ENCODE data around the gene MTNR1A.

The MTNR1A gene

DNA sequence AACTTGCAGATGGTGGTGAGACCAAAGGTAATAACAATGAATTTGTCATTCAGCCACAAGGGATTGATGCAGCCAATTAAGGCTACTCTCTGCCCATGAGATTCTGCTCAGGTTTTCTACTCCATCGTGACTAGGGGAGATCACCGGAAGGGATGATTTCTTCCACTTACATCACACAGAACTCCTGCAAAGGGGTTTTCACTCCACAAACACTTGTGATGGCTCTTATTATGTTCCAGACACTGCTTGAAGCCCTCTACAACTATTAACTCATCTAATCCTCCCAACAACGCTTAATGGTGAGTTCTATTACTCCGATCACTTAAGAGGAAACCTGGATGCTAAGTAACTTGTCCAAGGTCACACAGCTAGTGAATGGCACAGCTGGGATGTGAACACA lies 55.9 kb downstream of the MTNR1A start:
- Mint-ChIP-seq H3K4me3 (no peak overlapping the region), H3K4me1 (ENCODE audit: low read depth) (no peaks in the 10 kb centered on the region), H3K9me3 (peaks cover 38% of the 10 kb centered on the region), H3K36me3 (ENCODE audit: low read depth) (no peaks in the 10 kb centered on the region), H3K27me3 (no peaks in the 10 kb centered on the region), H3K27ac (no peak overlapping the region)
- intact Hi-C loops (cut with micrococcal nuclease) = no loop called here

DNA sequence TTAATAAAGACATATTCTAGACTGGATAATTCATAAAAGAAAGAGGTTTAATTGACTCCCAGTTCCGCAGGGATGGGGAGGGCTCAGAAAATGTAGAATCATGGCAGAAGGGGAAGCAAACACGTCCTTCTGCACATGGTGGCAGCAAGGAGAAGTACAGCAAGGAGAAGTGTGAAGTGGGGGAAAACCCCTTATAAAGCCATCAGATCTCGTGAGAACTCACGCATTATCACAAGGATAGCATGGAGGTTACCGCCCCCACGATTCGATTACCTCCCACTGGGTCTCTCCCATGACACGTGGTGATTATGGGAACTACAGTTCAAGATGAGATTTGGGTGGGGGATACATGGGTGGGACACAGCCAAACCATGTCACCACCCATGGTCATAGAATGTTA lies 58.3 kb downstream of the MTNR1A start:
- Mint-ChIP-seq H3K36me3 (ENCODE audit: low read depth) (no peaks in the 10 kb centered on the region), H3K27ac (no peak overlapping the region), H3K4me1 (ENCODE audit: low read depth) (no peaks in the 10 kb centered on the region)

DNA sequence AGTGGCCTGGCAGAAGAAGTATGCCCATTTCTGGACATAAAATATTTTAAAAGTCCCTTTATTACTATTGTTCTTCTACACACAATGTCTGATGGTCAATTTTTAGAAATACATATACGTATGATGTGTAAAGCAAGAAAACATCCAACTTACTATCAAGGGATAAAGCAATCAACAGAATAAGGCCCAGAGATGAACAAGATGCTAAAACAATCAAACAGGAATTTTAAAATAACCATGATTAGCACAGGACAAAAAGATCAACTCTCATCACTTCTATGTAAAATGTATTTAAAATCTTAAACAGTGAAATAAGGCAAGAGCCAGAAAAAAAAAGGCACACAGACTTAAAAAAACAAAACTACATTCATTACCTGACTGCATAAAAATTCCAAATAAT lies 60.9 kb downstream of the MTNR1A start:
- H3K4me1 Mint-ChIP-seq (ENCODE audit: low read depth) = no peaks in the 10 kb centered on the region
- H3K9me3 Mint-ChIP-seq = peaks cover 67% of the 10 kb centered on the region
- no peak overlapping the region for H3K4me3 Mint-ChIP-seq
- no peak overlapping the region for H3K27ac Mint-ChIP-seq
- H3K36me3 Mint-ChIP-seq (ENCODE audit: low read depth) = no peaks in the 10 kb centered on the region
- no peaks in the 10 kb centered on the region for H3K27me3 Mint-ChIP-seq
- intact Hi-C loops (cut with micrococcal nuclease) = no loop called here

More for the DNA sequence above, 58.3 kb downstream of the MTNR1A start:
- intact Hi-C loops (cut with micrococcal nuclease) = no loop called here
- Mint-ChIP-seq H3K9me3 (peaks cover 60% of the 10 kb centered on the region), H3K27me3 (no peaks in the 10 kb centered on the region), H3K4me3 (no peak overlapping the region)

DNA sequence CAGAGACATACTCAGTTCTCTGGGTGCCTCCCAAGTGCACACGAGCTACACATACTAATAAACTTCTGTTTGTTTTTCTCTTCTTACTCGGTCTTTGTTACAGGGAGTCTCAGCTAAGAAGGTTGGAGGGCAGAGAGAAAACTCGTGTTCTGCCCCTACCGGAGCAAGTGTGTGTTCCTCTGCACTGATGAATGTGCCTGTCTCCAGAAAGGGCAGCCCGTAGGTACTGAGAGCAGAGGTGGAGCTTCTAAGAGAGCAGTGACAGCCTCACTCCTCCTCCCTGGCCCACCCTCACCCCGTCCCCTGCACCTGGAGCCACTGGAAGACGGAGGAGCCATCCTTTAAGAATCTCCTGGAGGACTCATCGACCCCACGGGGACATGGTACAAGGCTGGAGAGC lies 67.6 kb downstream of the MTNR1A start:
- H3K27ac Mint-ChIP-seq = no peak overlapping the region
- no peaks in the 10 kb centered on the region for H3K36me3 Mint-ChIP-seq (ENCODE audit: low read depth)
- peaks cover 52% of the 10 kb centered on the region for H3K9me3 Mint-ChIP-seq
- no peaks in the 10 kb centered on the region for H3K27me3 Mint-ChIP-seq
- no peaks in the 10 kb centered on the region for H3K4me1 Mint-ChIP-seq (ENCODE audit: low read depth)
- intact Hi-C loops (cut with micrococcal nuclease) = no loop called here
- no peak overlapping the region for H3K4me3 Mint-ChIP-seq

DNA sequence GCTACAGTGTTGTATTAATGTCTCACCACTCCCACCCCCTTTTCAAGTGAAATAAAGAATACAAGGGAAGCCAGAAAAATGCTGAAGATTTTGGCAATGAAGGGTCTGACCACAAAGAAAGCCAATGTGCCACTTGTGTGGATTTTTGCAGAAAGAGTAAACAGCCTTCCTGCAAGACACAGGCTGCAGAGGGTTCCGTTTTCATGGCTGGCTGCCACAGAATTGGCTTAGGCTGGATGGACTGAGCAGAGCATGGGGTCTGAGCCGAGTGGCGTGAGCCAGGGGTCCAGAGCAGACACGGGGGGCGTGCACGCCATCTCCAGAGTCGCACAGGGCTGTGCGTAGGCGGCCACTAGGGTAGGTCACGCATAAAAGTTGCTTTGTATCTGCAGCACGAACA lies 69.2 kb downstream of the MTNR1A start:
- Mint-ChIP-seq H3K27ac (no peak overlapping the region), H3K4me3 (no peak overlapping the region), H3K36me3 (ENCODE audit: low read depth) (no peaks in the 10 kb centered on the region), H3K27me3 (no peaks in the 10 kb centered on the region), H3K4me1 (ENCODE audit: low read depth) (no peaks in the 10 kb centered on the region), H3K9me3 (peaks cover 36% of the 10 kb centered on the region)
- intact Hi-C loops (cut with micrococcal nuclease) = no loop called here

DNA sequence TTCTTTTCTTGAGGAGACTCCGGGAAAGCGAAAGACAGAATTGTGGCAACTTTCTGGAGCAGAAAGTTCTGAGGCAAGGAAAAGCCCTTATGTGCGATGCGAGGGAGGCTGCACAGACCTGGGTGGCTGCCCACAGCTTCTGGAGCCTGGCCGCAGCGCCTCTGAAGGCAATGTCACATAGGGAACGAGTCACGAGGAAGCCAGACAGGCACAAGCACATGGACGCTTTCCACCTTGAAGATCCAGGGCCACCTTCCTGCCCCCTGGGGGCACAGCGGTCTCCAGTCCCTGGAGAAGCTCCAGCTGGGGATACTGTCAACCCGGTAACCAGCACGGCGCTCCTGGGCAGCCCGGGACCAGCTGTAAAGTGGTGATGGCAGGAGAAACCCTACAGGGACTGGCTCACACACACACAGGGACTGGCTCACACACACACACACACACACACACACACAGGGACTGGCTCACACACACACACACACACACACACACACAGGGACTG lies 69.8 kb downstream of the MTNR1A start:
- intact Hi-C loops (cut with micrococcal nuclease) = no loop called here
- no peak overlapping the region for H3K27ac Mint-ChIP-seq
- H3K4me1 Mint-ChIP-seq (ENCODE audit: low read depth) = no peaks in the 10 kb centered on the region
- H3K9me3 Mint-ChIP-seq = peaks cover 31% of the 10 kb centered on the region
- H3K4me3 Mint-ChIP-seq = no peak overlapping the region
- no peaks in the 10 kb centered on the region for H3K36me3 Mint-ChIP-seq (ENCODE audit: low read depth)
- H3K27me3 Mint-ChIP-seq = no peaks in the 10 kb centered on the region

DNA sequence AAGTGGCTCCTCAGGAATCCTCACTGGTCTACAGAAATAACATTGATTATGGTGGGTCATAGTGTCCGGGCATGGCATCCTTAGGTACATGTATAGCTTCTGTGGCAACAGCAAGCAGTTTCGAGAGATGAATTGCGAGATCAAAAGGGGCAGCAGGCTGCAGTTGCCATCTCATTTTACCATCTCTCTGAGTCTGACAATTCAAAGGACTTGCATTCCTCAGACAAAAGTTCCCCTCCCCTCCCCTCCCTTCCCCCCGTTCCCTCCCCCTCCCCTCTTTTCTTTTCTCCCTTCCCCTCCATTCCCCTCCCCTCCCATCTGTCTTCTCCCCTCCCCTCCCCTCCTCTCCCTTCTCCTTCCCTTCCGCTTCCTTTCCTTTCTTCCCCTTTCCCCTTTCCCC lies 70.2 kb downstream of the MTNR1A start:
- intact Hi-C loops (cut with micrococcal nuclease) = no loop called here
- Mint-ChIP-seq H3K4me1 (ENCODE audit: low read depth) (no peaks in the 10 kb centered on the region), H3K4me3 (no peak overlapping the region), H3K27me3 (no peaks in the 10 kb centered on the region), H3K9me3 (peaks cover 26% of the 10 kb centered on the region), H3K27ac (no peak overlapping the region), H3K36me3 (ENCODE audit: low read depth) (no peaks in the 10 kb centered on the region)

DNA sequence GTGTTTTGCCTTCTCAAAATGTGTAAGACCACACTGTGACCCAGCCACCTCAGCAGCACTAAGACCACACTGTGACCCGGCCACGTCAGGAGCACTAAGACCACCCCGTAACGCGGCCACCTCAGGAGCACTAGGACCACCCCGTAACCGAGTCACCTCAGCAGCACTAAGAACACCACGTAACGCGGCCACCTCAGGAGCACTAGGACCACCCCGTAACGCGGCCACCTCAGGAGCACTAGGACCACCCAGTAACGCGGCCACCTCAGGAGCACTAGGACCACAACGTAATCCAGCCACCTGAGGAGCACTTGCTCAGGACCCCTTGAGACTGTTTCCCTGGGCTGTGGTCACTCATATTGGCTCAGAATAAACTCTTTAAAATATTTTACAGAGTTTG lies 71.7 kb downstream of the MTNR1A start:
- intact Hi-C loops (cut with micrococcal nuclease) = no loop called here
- H3K27me3 Mint-ChIP-seq = no peaks in the 10 kb centered on the region
- no peaks in the 10 kb centered on the region for H3K36me3 Mint-ChIP-seq (ENCODE audit: low read depth)
- no peak overlapping the region for H3K4me3 Mint-ChIP-seq
- peaks cover 15% of the 10 kb centered on the region for H3K9me3 Mint-ChIP-seq
- H3K4me1 Mint-ChIP-seq (ENCODE audit: low read depth) = no peaks in the 10 kb centered on the region
- H3K27ac Mint-ChIP-seq = no peak overlapping the region
